Suprapubic skin (tissue), 3 donors: ENCODE measurements around the gene PRAMEF5.
"Not testable (repeated sequence)": the region's sequence is repeated elsewhere in the genome, so short reads cannot be mapped to it uniquely, and the experiment has no call there.

Source experiments
- POLR2AphosphoS5 ChIP-seq, 3 donors: sonication (generic); formaldehyde crosslinking; IDR thresholded peaks; one replicate each; pipeline ENCODE4 v1.6.1; 2017; ENCODE audit warnings: antibody characterized with exemption in 3 of 3
- TF ChIP-seq, protein P1 (sequence below), 2 donors: fragments of 200-600 bp in 1 of 2; fragments of 450-650 bp in 1 of 2; sonication (generic) in 1 of 2; IDR thresholded peaks; one replicate each; pipeline ENCODE4 v1.5.1; 2016 to 2019; ENCODE audit warnings: antibody characterized with exemption in 2 of 2, mild to moderate bottlenecking in 1 of 2, moderate library complexity in 1 of 2

DNA sequence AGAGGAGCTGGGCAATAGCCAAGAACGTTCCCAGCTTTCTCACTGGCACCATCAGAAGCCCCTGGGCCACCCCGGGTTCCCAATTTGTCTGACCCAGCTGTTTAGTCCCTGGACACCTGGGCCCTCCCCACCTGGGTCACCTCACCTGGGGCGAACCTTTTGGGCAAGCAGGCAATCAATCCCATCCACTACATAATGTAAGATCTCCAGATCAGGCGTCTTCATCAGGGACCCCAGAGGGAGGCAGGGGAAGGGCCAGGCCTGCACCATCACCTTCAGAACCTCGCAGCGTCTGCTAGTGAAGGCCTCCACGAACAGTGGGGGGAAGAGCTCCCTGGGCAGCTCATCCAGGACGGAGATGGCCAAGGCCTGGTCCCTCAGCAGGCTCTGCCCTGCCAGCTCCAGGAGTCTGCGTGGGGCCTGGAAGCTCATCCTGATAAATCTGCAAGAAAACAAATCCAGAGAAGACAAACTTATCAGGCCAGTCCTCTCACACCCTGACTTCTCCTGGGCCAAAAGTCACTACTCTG, 28.3 kb upstream of the PRAMEF5 start, which contains the start of gene PRAMEF18:
- TF ChIP-seq POLR2AphosphoS5 (IDR thresholded peaks at IDR 0.05) = not testable (repeated sequence)
- TF ChIP-seq, protein P1, sequence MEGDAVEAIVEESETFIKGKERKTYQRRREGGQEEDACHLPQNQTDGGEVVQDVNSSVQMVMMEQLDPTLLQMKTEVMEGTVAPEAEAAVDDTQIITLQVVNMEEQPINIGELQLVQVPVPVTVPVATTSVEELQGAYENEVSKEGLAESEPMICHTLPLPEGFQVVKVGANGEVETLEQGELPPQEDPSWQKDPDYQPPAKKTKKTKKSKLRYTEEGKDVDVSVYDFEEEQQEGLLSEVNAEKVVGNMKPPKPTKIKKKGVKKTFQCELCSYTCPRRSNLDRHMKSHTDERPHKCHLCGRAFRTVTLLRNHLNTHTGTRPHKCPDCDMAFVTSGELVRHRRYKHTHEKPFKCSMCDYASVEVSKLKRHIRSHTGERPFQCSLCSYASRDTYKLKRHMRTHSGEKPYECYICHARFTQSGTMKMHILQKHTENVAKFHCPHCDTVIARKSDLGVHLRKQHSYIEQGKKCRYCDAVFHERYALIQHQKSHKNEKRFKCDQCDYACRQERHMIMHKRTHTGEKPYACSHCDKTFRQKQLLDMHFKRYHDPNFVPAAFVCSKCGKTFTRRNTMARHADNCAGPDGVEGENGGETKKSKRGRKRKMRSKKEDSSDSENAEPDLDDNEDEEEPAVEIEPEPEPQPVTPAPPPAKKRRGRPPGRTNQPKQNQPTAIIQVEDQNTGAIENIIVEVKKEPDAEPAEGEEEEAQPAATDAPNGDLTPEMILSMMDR (IDR thresholded peaks at IDR 0.05) = not testable (repeated sequence)
